ENCODE data around the gene MYH8.

- no peak for TF ChIP-seq POLR2A (IDR thresholded peaks at IDR 0.05)
- TF ChIP-seq CTCF (IDR thresholded peaks at IDR 0.05): no peak
Observed at GRCh38 chr17:10380631-10381408, 40.9 kb downstream of the MYH8 start.

Data from Peyer's patch (tissue), 4 donors.